Epithelial cell of esophagus (primary cell): ENCODE measurements around the gene IBA57.

ENCODE experiments used
- DNase-seq: peaks from one replicate; pipeline ENCODE4 v3.0.0; 2010; ENCODE audit warnings: low read depth
- H3K4me3 ChIP-seq: 2 replicates; pipeline ENCODE4 v1.5.1; 2011; ENCODE audit warnings: mild to moderate bottlenecking, low read length, control low read depth
- TF ChIP-seq, protein P1 (sequence below): IDR thresholded peaks from 2 replicates; pipeline ENCODE4 v1.5.1; 2011; ENCODE audit warnings: low read depth, mild to moderate bottlenecking, low read length, control low read depth, inconsistent platforms; ENCODE audit not compliant: insufficient read depth; ENCODE audit errors: missing control alignments

IBA57 gene

DNA sequence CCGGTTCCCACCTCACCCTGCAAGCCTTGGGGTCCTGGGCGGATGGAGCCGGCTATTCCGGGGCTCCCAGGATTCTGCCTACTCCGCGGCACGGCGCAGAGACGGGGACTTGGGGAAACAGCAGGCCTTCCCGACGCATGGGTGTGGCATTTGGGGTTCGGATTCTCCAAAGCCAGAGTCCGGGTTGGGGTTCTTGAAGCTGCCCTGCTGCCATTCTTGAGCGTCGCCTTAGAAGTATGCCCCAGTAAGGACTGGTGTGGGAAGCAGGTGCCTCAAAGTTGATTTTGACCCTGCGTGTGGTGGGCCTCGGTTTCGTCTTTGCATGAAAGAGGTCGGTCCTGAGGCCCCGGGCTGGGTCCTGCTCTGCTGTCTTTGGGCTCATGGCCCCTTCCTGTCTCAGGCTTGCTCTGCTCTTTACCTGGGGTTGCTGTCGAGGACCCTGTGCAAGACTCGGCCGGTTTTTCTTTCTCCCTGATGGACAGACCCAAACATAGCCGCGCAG is 24.8 kb upstream of the IBA57 start:
- H3K4me3 ChIP-seq: peak overlapping the region; percentile 95
- TF ChIP-seq, protein P1, sequence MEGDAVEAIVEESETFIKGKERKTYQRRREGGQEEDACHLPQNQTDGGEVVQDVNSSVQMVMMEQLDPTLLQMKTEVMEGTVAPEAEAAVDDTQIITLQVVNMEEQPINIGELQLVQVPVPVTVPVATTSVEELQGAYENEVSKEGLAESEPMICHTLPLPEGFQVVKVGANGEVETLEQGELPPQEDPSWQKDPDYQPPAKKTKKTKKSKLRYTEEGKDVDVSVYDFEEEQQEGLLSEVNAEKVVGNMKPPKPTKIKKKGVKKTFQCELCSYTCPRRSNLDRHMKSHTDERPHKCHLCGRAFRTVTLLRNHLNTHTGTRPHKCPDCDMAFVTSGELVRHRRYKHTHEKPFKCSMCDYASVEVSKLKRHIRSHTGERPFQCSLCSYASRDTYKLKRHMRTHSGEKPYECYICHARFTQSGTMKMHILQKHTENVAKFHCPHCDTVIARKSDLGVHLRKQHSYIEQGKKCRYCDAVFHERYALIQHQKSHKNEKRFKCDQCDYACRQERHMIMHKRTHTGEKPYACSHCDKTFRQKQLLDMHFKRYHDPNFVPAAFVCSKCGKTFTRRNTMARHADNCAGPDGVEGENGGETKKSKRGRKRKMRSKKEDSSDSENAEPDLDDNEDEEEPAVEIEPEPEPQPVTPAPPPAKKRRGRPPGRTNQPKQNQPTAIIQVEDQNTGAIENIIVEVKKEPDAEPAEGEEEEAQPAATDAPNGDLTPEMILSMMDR: no peak
- no peak for DNase-seq

DNA sequence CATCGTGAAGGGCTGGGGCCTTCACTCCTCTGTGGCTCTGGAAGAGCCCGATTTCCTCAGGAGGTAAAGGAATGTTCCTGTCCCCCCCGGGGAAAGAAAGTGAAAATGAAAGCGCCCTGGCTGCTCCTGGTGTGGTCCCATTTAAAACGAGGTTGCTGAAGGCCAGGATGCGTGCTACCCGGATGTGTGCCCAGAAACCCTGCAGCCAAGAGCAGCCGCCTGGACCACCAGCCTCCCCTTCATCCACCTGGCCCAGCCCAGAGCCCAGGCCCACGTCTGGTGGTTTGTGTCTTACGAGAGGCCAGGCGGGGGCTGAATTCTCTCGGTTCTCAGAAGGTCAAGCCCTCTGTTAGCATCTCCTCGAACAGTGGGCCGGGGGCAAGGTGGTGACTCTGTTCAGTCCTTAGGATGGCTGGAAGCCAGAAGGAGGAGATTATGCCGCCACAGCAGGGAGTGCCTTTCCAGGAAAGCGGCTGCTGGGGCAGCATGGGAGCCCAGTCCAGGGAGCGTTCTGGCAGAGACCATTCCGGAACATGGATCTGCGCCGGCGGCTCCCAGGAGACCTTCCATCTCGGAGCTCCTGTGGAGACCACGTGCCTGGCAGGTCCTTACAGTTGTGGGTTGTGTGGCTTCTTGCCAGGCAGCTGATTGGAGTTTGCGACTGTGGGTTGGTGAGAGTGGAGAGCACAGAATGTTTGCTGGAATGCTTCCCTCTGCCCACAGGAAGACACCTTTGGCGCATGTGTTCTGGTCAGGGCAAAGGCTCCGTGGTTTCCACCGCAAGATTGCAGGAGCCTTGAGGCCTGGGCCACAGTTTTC is 24.2 kb upstream of the IBA57 start:
- TF ChIP-seq, protein P1: no peak
- H3K4me3 ChIP-seq: peak overlapping the region; percentile 95
- peak; percentile 29 for DNase-seq

DNA sequence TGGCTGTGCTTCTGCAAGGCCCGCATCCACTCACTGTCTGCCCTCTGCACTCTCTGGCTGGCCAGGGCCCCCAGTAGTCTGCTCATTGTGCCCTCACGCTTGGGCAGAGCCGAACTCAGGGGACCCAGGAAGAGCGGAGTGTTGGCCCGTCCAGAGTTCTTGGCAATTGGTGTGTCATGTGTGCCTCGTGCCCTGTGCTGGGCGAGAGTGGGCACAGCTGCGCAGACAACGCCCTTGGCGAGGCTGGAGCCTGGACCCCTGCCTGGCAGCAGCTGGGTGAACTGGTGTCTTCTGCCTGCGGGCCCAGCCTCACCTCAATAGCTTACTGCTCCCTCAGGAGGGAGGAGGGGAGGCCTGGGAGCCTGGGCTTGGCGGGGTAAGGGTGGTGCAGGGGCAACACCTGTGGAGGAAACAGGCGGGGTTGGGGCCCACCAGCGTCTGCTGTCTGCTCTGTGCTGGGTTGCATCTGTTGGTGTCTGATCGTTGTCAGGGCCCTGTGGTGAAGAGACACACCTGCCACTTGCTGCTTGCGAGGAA is 23.4 kb upstream of the IBA57 start:
- no peak for DNase-seq
- peak overlapping the region; percentile 95 for H3K4me3 ChIP-seq
- TF ChIP-seq, protein P1: no peak

DNA sequence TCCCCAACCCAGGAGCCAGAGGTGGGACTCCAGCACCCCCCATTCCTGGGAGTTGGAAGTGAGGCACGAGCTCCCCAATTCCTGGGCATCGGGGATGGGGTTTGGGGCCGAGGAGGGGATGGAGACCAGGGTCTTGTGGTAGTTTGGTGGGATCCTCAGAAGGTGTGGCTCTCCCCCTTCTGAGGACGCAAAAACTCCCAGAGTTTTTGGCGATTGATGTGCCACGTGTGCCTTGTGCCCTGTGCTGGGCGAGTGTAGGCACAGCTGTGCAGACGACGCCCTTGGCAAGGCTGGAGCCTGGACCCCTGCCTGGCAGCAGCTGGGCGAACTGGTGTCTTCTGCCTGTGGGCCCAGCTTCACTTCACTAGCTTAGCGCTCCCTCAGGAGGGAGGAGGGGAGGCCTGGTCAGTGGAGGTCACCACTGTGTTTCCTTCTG is 22.9 kb upstream of the IBA57 start:
- TF ChIP-seq, protein P1: no peak
- H3K4me3 ChIP-seq: no peak overlapping the region
- no peak for DNase-seq

DNA sequence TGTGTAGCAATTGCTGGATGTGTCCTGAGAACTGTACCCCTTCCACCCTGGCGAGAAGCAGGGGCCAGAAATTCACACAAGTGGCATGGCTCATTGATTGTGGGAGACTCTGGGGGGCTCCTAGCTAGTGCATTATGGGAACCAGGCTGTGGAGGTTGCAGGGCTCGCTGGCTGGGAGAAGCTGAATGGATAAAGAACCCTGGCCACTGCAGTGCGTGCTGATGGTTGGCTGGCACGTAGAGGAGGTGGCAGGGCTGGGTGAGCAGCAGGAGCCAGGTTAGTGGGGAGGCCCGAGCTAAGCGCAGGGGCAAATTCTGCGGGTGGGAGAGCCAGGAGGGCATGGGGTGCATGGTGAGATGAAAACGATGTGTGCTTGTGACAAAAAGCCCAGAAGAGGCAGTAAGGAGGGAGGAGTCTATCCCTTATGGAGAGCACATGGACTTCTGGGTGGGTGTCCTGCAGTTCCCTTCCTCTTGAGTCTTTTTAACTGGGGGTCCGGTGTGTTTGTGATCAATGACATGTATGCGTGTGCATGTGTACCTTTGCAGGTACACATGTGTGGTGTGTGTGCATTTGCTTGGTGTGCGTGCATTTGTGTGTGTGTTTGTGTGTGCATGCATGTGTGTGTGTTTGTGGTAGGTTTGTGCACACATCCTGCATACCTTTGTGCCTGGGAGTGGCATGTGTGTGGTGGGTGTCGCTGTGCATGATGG is 22.0 kb upstream of the IBA57 start:
- TF ChIP-seq, protein P1: no peak
- no peak for DNase-seq
- no peak overlapping the region for H3K4me3 ChIP-seq

DNA sequence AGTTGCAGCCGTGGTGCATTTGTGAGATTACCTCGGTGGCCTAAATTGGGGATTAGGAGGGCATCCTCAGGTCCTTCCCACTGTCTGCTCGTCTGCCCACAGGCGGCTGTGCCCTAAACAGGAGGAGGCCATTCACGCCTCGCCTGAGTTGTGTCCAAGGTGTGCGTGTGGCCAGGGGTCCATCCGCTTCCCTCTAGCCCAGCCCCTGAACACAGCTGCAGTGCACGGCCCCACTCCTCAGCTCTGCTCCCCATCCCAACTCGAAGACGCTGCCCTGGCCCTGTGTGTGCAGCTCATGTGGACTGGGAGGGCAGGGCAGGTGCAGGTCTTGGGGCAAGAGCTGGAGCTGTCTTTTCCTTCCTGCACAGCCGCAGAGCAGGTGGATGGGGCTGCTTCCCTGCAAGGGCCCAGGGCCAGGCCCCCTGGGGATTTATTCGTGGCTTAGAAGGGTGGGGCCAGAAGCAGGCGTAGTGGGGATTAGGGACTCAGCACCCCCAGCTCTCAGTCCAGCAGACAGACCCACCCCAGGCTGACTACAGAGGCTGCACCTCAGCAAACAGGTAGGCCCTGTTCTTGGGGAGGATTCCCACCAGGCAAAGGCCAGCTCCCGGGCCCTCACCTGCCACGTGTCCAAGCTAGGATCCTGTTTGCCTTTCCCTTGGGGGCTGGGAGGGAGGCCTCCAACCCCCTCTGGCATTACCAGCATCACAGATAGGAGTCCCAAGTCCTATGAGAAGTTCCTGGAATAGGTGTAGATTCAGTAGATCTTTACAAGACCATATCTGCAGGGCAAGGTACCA is 21.2 kb upstream of the IBA57 start:
- DNase-seq: no peak
- H3K4me3 ChIP-seq: no peak overlapping the region
- TF ChIP-seq, protein P1: no peak
